HG02981 (cell line): ENCODE measurements around the gene TPD52L2.
"Not testable (repeated sequence)": the region's sequence is repeated elsewhere in the genome, so short reads cannot be mapped to it uniquely, and the experiment has no call there.

ENCODE experiments used
- ATAC-seq: cut with Tn5 transposase; IDR thresholded peaks from one replicate; pipeline ENCODE4 v1.9.1; 2021; ENCODE audit warnings: mild to moderate bottlenecking, moderate library complexity; ENCODE audit not compliant: unreplicated experiment

TPD52L2 gene

DNA sequence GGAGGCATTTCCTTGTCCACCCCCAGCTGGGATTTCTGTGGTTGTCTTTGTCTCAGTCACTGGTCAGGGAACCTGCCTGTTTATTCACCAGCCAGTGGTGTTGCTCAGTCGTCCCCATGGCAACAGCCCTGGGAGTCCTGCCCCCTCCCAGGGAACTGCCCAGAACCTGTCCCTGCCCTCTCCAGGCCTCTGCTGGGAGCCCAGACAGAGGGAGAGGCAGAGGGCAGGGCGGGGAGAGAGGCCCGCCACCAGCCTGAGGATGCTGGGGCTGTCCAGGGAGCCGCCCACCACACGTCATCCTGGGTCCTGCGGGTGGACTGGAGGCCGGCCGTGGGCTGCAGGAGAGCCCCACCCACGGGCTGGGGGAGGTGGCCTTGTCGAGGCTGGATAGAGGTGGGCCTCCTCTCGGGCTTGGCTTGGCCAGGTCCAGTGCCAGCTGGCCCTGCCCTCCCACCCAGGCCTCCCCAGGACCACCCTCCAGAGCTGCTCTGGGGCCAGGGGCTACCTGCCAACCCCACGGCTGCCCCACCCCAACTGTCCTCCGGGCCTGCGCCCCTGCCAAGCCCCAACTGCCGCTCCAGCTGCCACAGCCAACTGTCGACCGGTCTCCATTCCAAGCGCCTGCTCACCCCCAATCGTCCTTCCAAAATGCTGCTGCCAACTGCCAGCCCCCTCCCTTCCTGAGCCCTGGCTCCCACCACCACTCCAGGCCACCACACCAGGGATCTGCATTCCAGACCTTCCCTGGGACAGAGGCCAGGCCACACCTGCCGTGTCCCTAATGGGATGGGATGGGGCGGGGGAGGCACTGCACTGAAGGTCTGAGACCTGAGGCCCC is 29.8 kb upstream of the TPD52L2 start:
- no peak for ATAC-seq

DNA sequence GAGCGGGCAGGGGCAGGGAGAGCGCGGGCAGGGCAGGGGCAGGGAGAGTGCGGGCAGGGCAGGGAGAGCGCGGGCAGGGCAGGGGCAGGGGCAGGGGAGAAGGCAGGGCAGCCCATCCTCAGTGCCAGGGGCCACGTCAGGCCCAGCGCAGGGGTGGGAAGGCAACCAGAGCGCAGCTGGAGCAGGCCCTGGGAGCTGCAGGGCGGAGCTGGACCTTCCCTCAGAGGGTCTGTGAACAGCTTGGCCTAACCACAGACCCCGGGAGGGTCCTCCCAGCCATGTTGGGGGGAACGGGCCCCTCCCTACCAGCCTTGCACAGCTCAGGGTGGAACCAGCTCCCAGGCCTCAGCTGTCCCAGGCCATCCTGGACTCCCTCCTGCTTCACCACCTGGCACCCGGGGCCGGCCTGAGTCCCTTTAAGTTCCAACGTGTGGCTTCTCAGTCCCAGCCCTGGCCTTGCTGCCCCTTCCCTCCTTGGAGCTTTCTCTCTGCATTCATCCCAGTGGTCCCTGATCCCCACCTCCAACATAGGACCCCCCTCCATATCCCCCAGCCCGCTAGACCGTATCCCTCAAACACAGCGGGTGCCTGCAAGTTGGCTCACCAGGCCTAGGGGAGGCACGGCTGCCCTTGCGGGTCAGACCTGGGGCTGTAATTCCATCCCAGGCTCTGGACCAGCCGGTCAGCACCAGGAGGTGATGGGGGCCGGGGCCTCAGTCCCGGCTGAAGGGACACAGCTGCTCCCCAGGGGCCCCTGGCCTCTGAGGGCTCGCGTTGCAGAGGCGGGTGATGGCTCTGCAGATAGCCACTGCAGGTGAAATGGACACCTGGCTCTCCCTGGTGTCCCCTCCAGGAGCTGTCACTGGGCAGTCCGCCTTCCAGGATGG is 28.4 kb upstream of the TPD52L2 start:
- ATAC-seq, result no peak

DNA sequence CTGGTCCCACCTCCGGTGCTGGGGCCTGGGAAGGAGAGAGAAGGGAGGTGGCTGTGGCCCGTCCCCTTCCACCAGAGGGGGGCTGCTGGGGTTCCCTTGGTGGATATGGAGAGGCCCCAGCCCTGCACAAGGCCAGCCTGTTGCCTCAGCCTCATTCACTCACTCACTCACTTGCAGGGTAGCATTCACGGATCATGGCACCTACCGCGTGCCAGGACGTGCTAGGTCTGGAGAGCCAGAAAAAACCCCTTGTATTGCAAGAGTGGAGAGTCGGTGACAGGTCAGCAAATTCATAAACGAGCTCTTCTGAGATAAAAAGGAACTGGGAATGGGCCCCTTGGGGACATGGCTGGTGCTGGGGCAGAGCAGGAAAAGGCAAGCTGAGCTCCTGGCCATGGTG is 27.6 kb upstream of the TPD52L2 start:
- no peak for ATAC-seq

DNA sequence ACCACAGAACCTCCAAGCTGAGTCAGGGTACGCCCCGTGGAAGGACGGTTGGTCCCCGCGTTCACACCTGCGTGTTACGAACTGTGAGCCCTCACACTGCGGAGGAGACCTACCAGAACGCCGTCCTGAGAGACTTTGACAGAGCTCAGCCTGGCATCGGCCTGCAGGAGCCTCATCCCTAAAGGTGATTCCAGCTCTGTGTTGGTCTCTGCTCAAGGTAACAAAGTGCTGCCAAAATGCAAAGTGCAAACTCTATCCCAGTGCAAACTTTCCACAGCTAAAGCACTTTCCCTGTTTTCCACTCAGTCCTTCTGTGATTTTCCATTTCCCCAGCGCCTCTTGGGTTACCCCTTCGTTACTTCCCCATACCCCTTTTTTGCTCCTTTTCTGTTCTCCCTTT is 25.4 kb upstream of the TPD52L2 start:
- ATAC-seq, result no peak

DNA sequence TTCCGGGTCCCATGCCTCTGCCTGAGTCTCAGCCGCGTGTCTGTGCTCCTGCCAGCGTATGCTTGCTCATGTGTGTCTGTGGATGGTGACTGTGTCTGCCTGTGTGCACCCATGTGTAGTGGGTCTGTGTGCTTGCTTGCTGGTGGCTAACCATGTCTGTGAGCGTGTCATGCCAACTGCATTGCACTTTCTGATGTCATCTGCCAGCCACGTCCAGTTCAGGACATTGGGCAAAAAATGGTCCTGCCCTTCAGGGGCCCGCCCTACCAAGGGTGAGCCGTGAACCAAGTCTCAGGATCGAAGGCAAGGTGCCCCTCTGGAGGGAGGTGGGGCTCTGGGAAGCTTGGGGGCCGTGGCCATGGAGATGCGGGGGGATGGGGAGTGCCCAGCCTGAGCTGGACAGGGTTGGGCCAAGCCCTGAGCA is 24.7 kb upstream of the TPD52L2 start:
- ATAC-seq, result no peak

GRCh38 chr20:63842258-63842657 is 22.8 kb upstream of the TPD52L2 start:
- no peak for ATAC-seq

GRCh38 chr20:63843222-63843621 is 21.8 kb upstream of the TPD52L2 start:
- no peak for ATAC-seq

DNA sequence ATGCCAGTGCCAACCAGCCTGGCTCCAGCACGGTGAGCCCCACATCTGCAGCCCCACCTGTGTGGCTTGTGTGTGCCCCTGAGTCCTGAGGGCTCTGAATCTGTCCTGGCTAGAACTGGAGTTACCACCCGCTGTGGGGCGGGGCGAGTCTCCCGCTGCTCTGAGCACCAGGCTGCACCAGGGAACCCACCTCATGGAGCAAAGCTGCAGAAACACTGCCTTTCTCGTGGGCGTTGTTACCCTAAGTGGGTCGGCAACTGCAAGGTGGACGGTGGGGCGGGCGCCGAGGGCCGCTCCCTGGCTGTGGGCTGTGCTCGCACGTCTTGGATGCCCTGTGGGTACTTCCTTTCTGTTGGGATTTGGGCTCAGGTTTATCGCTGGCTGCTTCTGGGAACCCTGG is 21.3 kb upstream of the TPD52L2 start:
- no peak for ATAC-seq

DNA sequence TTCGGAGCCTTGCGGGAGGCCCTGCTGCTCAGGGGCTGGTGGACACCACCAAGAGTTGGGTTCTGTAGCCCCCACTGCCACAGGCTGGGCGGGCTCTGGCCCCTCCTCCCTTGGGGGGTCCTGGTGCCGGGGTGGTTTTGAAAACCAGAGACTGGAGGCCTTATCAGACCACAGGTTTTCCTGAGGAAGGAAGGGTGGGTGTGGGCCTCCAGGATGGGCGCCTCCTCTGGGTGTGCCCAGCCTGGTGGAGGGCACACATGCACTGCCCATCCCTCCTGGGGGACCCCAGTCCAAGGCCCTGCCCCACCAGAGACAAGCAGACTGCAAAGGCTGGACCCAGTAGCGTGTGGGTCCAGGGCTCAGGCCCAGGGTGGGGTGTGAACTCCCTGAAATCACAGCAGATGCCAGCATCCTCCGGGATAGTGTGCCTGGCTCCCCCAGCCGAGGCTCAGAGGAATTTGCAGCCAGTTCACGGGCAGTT is 20.5 kb upstream of the TPD52L2 start:
- ATAC-seq, result no peak

GRCh38 chr20:63846128-63846771 is 18.8 kb upstream of the TPD52L2 start:
- no peak for ATAC-seq

- no peak for ATAC-seq
Observed at GRCh38 chr20:63846888-63847236, 18.2 kb upstream of the TPD52L2 start.

- ATAC-seq, result no peak
Observed at GRCh38 chr20:63847237-63848002, 17.6 kb upstream of the TPD52L2 start.

DNA sequence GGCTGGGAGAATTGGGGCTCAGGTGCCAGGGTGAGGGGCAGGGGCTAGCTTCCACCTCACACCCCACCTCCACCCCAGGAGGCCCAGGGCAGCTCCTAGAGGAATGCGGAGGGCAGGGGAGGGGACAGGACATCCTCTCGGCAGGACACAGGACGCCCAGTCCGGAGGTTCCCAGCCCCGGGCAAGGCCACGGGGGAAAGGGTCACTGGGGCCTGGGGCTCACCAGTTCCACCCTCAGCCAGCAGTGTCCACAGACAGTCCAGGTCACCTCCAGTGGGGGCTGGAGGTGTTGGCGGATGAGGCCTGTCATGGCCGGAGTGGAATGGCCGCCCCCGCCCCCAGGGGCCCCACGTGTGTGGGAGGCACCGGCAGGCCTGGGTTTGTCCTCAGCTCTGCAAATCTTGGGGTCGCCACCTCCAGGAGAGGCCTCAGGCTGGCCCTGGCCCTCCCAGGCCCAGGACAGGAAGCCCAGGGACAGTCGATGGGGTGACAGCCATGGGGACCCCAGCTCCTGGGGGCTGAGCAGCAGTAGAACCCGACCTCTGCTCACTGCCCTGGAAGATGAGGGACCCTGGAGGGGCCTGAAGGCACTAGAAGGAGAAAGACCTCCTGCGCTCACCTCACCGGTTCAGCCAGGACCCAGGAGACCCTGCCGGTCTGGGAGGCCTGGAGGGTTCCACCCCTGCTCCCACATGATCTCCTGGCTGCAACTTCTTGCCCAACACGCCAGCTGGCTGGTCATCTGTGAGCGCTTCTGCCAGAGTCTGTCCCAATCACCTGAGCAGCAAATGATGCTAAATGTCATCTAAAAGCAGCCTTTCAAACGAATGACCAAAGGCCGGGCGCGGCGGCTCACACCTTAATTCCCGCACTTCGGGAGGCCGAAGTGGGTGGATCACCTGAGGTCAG is 16.8 kb upstream of the TPD52L2 start:
- no peak for ATAC-seq

DNA sequence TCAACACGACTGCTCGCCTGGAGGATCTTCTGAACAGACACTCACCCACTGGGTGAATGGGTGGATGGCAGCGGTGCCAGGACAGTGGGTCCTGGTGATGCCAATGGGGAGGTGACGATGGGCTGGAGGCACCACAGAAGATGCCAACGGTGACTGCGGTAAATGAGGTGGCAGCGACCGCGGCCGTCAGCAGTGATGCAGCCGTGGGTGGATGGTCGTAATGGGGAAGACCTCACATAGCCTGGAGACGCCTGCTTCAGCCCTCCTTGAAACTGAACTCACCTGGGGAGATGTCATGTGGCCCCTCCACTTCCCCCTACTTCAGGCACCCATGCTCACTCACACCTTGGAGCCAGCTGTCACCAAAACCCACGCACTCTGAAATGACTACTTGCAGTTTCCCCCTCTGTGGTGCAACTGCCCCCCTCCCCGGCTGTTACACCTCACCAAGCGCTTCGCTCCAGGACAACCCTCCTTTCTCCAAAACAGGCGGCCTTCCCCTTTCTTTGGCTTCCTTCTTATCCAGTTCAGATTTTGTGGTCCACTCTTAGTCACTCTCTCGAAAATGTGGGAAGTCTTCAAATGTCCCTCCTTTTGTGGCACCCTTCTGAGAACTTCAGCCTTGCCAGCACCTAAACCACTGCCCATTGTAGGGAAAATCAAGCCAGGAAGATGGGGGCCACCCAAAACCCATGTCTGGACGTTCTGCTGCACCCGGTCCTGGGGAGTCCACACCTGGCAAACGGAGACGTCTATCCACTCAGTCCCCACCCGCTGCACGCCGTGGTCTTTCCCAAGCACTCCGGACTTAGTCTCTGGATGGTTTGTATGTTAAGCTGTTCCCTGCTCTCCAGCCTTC is 14.2 kb upstream of the TPD52L2 start:
- ATAC-seq, result peak; percentile 74

GRCh38 chr20:63851548-63851943 is 13.5 kb upstream of the TPD52L2 start:
- not testable (repeated sequence) for ATAC-seq

DNA sequence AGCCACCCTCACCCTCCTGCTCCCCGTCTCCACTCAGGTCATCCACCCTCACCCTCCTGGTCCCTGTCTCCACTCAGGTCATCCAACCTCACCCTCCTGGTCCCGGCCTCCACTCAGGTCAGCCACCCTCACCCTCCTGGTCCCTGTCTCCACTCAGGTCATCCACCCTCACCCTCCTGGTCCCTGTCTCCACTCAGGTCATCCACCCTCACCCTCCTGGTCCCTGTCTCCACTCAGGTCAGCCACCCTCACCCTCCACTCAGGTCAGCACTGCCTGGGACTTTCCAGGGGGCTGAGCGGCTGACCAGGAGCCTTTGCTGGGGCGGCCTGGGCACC is 11.4 kb upstream of the TPD52L2 start:
- not testable (repeated sequence) for ATAC-seq

DNA sequence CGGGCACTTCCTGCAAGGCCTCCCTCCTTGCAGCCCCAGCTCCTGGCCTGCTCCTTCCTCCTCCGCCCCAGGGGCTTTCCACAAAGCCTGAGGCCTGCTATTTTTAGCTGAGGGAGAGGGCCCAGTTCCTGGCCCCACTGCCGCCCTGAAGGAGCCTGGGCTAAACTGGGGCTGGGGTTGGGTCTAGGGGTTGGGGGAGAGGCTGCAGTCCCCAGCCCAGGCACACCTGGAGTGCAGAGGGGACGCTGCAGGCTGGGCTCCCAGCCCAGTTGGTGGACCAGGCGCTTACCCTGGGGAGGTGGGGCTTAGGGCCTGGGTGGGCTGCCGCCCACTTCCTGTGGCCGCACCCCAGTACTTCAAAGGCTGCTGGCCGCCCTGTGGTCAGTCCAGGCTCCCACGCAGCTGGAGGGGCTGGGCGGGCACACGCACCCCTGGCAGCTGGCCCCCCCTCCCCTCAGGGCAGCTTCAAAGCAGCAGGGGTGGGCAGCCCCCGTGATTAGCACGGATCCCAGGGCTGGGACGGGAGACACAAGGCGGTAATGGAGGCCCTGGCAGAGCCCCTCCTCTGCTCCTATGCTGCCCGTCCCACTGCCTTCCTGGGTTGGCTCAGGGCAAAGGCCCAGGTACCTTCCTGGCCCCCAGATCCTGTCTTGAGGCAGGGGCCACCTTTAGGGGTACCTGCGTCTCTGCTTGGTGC is 10.9 kb upstream of the TPD52L2 start:
- ATAC-seq, result no peak

GRCh38 chr20:63854766-63855362 is 10.2 kb upstream of the TPD52L2 start:
- ATAC-seq, result no peak
